SH-SY5Y (cell line): ENCODE results near the gene AKT3.

Experiments
- GATA2 ChIP-seq: IDR thresholded peaks from 2 replicates; pipeline ENCODE4 v1.6.1; 2011; ENCODE audit warnings: mild to moderate bottlenecking, low read depth, low read length
- GATA3 ChIP-seq: IDR thresholded peaks from 2 replicates; pipeline ENCODE4 v1.6.1; 2011; ENCODE audit warnings: low read depth, mild to moderate bottlenecking, low read length, moderate library complexity

DNA sequence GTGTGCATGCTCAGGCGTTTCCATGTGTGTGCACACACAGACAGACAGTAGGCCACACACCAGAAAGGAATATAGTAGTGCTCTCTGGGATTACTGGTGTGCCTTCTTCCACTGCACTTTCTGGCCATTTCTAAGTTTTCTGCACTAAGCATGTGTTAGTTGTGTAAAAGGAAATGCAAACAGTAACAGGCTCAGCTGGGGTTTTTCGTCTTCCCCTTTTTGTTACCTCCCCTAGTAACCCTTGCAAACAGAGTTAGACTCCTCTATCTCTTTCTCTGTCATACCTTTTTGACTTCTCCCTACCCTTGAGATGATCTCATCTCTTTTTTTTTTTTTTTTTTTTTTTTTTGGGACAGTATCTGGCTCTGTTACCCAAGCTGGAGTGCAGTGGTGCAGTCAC, 398.0 kb downstream of the AKT3 start:
- no peak for TF ChIP-seq GATA2
- no peak for TF ChIP-seq GATA3
